ENCODE results near the gene EGLN1. TPM values are rescaled to one million over a fixed set of nuclear protein-coding genes. Genes with fewer than 3 reads are reported as not detected.
"Not testable (repeated sequence)": the region's sequence is repeated elsewhere in the genome, so short reads cannot be mapped to it uniquely, and the experiment has no call there.

Gene EGLN1
- total and polyA plus RNA-seq, 2 experiments from 2014 or later, result 1.9 to 6.0 TPM

DNA sequence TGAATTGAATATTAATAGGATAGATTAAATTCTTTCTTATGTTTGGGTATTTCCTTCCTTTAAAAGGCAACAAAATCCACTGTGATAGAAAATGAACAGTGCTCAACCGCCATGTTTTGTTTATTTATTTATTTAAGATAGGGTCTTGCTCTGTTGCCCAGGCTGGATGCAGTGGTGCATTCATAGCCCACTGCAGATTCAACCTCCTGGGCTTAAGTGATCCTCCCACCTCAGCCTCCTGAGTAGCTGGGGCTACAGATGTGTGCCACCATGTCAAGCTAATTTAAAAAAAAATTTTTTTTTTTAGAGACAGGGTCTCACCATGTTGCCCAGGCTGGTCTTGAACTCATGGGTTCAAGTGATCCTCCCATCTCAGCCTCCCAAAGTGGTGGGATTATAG is 73.2 kb downstream of the EGLN1 start:
- H3K4me1 Mint-ChIP-seq; H3K4me1 ChIP-seq (ENCODE audit: insufficient read depth); H3K4me3 ChIP-seq; H3K27ac Mint-ChIP-seq; DNase-seq (ENCODE audit: low spot score); H3K9me3 Mint-ChIP-seq; H2AFZ ChIP-seq; H3K4me3 Mint-ChIP-seq; H3K4me2 ChIP-seq; H3F3A ChIP-seq (replicated peaks; ENCODE audit: low read depth); H4K20me1 ChIP-seq (replicated peaks; ENCODE audit: insufficient read depth); H3K27me3 Mint-ChIP-seq (ENCODE audit: insufficient read depth, low read depth, poor library complexity); H3K27me3 ChIP-seq (ENCODE audit: insufficient read depth); H3K9me2 ChIP-seq (ENCODE audit: insufficient read depth); ATAC-seq; H3K27ac ChIP-seq (ENCODE audit: low read depth): not testable (repeated sequence)
- H3K36me3 ChIP-seq (ENCODE audit: insufficient read depth), result peaks cover 17% of the 10 kb centered on the region
- H3K36me3 Mint-ChIP-seq (ENCODE audit: low read depth), result peaks cover 36% of the 10 kb centered on the region
- peaks cover 16% of the 10 kb centered on the region; the same call in 1 of the 2 replicates for H3K79me2 ChIP-seq (replicated peaks; ENCODE audit: insufficient read depth)

DNA sequence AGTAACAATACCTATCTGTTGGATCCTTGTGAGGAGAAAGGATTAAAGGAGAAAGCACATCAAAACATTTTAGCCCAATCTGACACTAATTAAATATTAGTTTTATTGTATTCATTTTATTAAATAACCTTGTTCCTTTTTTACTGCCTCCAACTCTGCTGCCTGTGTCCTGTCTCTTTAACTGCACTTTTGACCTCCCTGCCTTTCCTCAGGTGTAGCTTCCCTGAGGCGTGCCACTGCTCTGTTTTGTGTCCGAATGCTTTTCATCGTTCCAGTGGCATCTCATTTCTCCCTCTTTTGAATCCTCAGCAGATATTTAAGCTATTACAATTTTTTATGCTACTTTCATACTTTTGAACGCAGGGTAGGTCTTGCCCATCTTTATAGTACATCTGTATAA is 73.6 kb downstream of the EGLN1 start:
- peaks cover 36% of the 10 kb centered on the region for H3K36me3 Mint-ChIP-seq (ENCODE audit: low read depth)
- Histone ChIP-seq H4K20me1 (replicated peaks; ENCODE audit: insufficient read depth) (peaks cover 5% of the 10 kb centered on the region), H3K4me3 (no peak overlapping the region), H3K4me2 (no peak overlapping the region), H3K36me3 (ENCODE audit: insufficient read depth) (peaks cover 14% of the 10 kb centered on the region), H3K27ac (ENCODE audit: low read depth) (no peak overlapping the region), H3F3A (replicated peaks; ENCODE audit: low read depth) (no peaks in the 10 kb centered on the region), H3K9me2 (ENCODE audit: insufficient read depth) (no peaks in the 10 kb centered on the region), H2AFZ (no peak overlapping the region), H3K27me3 (ENCODE audit: insufficient read depth) (no peaks in the 10 kb centered on the region), H3K79me2 (replicated peaks; ENCODE audit: insufficient read depth) (peaks cover 18% of the 10 kb centered on the region; the same call in 1 of the 2 replicates), H3K4me1 (ENCODE audit: insufficient read depth) (no peaks in the 10 kb centered on the region)
- TF ChIP-seq EZH2 (IDR thresholded peaks at IDR 0.05; ENCODE audit: low read depth, unreplicated experiment), result no peak
- H3K9me3 Mint-ChIP-seq, result no peaks in the 10 kb centered on the region
- ATAC-seq, result no peak
- H3K4me1 Mint-ChIP-seq, result no peaks in the 10 kb centered on the region
- no peak for DNase-seq (ENCODE audit: low spot score)
- H3K27me3 Mint-ChIP-seq (ENCODE audit: insufficient read depth, low read depth, poor library complexity), result no peaks in the 10 kb centered on the region
- H3K4me3 Mint-ChIP-seq, result no peak overlapping the region
- no peak overlapping the region for H3K27ac Mint-ChIP-seq

GRCh38 chr1:231347961-231348360 is 74.1 kb downstream of the EGLN1 start:
- no peak overlapping the region for H3K4me3 Mint-ChIP-seq
- no peaks in the 10 kb centered on the region for H3K27me3 Mint-ChIP-seq (ENCODE audit: insufficient read depth, low read depth, poor library complexity)
- no peak overlapping the region for H3K4me3 ChIP-seq
- H3K4me1 Mint-ChIP-seq, result no peaks in the 10 kb centered on the region
- TF ChIP-seq ZNF114 (CRISPR knock-in tag; IDR thresholded peaks at IDR 0.05), result no peak
- H2AFZ ChIP-seq, result no peak overlapping the region
- H3K9me2 ChIP-seq (ENCODE audit: insufficient read depth), result no peaks in the 10 kb centered on the region
- H3K79me2 ChIP-seq (replicated peaks; ENCODE audit: insufficient read depth), result peaks cover 18% of the 10 kb centered on the region; the same call in 1 of the 2 replicates
- H3K4me1 ChIP-seq (ENCODE audit: insufficient read depth), result no peaks in the 10 kb centered on the region
- no peak overlapping the region for H3K4me2 ChIP-seq
- no peak for ATAC-seq
- no peak overlapping the region for H3K27ac Mint-ChIP-seq
- no peaks in the 10 kb centered on the region for H3K9me3 Mint-ChIP-seq
- no peaks in the 10 kb centered on the region for H3K27me3 ChIP-seq (ENCODE audit: insufficient read depth)
- no peak for DNase-seq (ENCODE audit: low spot score)
- H3K27ac ChIP-seq (ENCODE audit: low read depth), result no peak overlapping the region
- no peaks in the 10 kb centered on the region for H3F3A ChIP-seq (replicated peaks; ENCODE audit: low read depth)
- peaks cover 33% of the 10 kb centered on the region for H3K36me3 Mint-ChIP-seq (ENCODE audit: low read depth)
- H3K36me3 ChIP-seq (ENCODE audit: insufficient read depth), result peaks cover 12% of the 10 kb centered on the region
- peaks cover 5% of the 10 kb centered on the region for H4K20me1 ChIP-seq (replicated peaks; ENCODE audit: insufficient read depth)

GRCh38 chr1:231340328-231341013 is 81.6 kb downstream of the EGLN1 start:
- DNase-seq (ENCODE audit: low spot score) (no peak), ATAC-seq (no peak)
- Mint-ChIP-seq H3K9me3 (peaks cover 2% of the 10 kb centered on the region; the same call in 1 of the 3 replicates), H3K27ac (no peak overlapping the region), H3K4me1 (peaks cover 25% of the 10 kb centered on the region), H3K4me3 (no peak overlapping the region), H3K36me3 (ENCODE audit: low read depth) (peaks cover 43% of the 10 kb centered on the region), H3K27me3 (ENCODE audit: insufficient read depth, low read depth, poor library complexity) (peaks cover 16% of the 10 kb centered on the region)
- no peak overlapping the region for H3K4me2 ChIP-seq
- H3F3A ChIP-seq (replicated peaks; ENCODE audit: low read depth), result no peaks in the 10 kb centered on the region
- H3K36me3 ChIP-seq (ENCODE audit: insufficient read depth), result no peaks in the 10 kb centered on the region; the same call in none of the 2 replicates
- H3K4me3 ChIP-seq, result no peak overlapping the region
- H3K9me2 ChIP-seq (ENCODE audit: insufficient read depth), result no peaks in the 10 kb centered on the region
- H3K79me2 ChIP-seq (replicated peaks; ENCODE audit: insufficient read depth), result peaks cover 58% of the 10 kb centered on the region
- H3K27ac ChIP-seq (ENCODE audit: low read depth), result no peak overlapping the region
- peaks cover 24% of the 10 kb centered on the region for H3K4me1 ChIP-seq (ENCODE audit: insufficient read depth)
- H4K20me1 ChIP-seq (replicated peaks; ENCODE audit: insufficient read depth), result peaks cover 10% of the 10 kb centered on the region; the same call in 1 of the 2 replicates
- H2AFZ ChIP-seq, result no peak overlapping the region
- H3K27me3 ChIP-seq (ENCODE audit: insufficient read depth), result no peaks in the 10 kb centered on the region
- TF ChIP-seq ETS1 (IDR thresholded peaks at IDR 0.05) (no peak), NANOG (IDR thresholded peaks at IDR 0.05; ENCODE audit: borderline replicate concordance) (no peak), CREB1 (CRISPR knock-in tag; IDR thresholded peaks at IDR 0.05; ENCODE audit: low read depth) (no peak), ZNF114 (CRISPR knock-in tag; IDR thresholded peaks at IDR 0.05) (no peak), STAT1 (IDR thresholded peaks at IDR 0.05; ENCODE audit: unreplicated experiment) (no peak), POLR2AphosphoS5 (IDR thresholded peaks at IDR 0.05; ENCODE audit: low read depth) (no peak)
- TF ChIP-seq, protein P1, sequence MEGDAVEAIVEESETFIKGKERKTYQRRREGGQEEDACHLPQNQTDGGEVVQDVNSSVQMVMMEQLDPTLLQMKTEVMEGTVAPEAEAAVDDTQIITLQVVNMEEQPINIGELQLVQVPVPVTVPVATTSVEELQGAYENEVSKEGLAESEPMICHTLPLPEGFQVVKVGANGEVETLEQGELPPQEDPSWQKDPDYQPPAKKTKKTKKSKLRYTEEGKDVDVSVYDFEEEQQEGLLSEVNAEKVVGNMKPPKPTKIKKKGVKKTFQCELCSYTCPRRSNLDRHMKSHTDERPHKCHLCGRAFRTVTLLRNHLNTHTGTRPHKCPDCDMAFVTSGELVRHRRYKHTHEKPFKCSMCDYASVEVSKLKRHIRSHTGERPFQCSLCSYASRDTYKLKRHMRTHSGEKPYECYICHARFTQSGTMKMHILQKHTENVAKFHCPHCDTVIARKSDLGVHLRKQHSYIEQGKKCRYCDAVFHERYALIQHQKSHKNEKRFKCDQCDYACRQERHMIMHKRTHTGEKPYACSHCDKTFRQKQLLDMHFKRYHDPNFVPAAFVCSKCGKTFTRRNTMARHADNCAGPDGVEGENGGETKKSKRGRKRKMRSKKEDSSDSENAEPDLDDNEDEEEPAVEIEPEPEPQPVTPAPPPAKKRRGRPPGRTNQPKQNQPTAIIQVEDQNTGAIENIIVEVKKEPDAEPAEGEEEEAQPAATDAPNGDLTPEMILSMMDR (conservative IDR thresholded peaks at IDR 0.05; ENCODE audit: low read depth in 2 of 2), result no peak
